GM19463 (cell line): Measurements from ENCODE around the gene SDR9C7.
"Not testable (repeated sequence)": the region's sequence is repeated elsewhere in the genome, so short reads cannot be mapped to it uniquely, and the experiment has no call there.

Experiments used
- ATAC-seq: cut with Tn5 transposase; IDR thresholded peaks from one replicate; pipeline ENCODE4 v1.9.1; 2021; ENCODE audit warnings: mild to moderate bottlenecking, moderate library complexity; ENCODE audit not compliant: unreplicated experiment

The SDR9C7 gene

GRCh38 chr12:56879240-56880124 lies 54.7 kb downstream of the SDR9C7 start:
- ATAC-seq = not testable (repeated sequence)

- no peak for ATAC-seq
Measured at GRCh38 chr12:56878010-56878339, 56.2 kb downstream of the SDR9C7 start.

DNA sequence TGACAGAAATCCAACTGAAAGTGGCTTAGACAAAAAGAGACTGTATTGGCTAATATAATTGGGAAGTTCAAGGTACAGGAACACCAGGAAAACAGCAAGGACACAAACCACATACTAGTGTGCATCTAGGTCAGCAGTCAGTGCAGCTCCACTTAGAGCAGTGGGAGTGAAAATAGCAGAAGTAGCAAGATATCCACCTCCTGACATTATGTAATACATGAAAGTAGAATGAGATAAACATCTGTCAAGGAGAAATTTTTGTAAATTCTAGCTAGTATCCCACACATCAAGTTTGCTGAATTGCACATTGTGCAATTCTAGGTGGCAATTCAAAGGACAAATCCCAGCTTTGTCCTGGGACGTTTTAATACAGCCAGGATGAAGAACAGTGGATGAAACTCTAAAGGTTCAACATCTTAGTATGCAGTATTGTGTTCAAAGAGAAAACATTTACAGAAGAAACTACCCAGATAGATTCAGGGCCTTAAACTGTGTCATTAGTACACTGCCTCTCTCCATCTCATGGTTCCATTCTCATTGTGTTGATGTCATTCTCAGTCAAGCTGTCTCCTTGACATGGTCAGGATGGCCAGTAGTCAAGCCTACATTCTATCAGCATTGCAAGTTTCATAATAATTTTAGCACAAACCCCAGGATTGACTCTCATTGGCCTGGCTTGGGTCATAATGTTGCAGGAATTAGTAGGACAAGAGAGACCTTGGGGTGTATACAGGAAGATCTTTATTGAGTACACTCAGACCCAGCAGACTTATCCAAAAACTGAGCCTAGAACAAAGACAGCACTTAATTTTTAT lies 56.8 kb downstream of the SDR9C7 start:
- no peak for ATAC-seq

DNA sequence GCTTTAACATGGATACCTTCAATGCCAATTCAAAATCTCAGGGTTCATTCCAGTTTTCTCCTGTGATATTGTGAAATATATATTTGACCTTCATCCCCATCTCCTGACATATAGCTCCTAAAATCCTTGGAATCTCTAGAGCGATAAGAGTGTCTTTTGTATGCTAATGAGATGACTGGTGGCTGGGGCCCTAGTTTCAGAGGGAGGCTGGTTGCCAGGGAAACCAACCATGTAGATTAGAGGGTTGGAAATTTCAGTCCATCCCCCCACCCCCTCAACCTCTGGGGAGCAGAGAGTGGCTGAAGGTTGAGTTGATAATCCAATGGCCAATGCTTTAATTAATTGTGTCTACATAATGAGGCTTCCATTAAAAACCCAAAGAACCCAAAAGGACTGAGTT lies 59.4 kb downstream of the SDR9C7 start:
- no peak for ATAC-seq

DNA sequence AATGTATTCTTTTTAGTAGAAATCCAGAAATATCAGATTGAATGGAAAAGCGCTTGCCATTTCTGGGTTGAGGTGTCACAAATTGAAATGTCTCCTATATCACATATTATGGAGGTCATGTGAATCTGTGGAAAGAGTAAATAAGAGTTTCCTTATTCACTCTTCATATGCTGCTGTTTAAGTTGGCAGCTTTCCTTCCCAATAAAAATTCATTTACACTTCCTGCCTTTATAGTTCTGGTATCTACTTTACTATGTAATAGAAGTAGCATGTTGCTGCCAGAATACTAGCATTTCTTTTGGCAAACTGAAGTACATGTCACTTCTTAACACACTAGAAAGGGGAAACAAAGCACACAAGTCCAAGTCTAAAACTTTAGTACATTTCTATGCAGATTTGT lies 60.8 kb downstream of the SDR9C7 start:
- no peak for ATAC-seq
